Measurements from ENCODE around the gene UBE3A.

GRCh38 chr15:25446076-25446475, 7.3 kb upstream of the UBE3A start:
- TF ChIP-seq CTCF (IDR thresholded peaks at IDR 0.05) (no peak), POLR2A (IDR thresholded peaks at IDR 0.05) (no peak)
